IPS-18c (cell line): ENCODE results near the gene TEK.

ENCODE experiments used
- H3K4me3 ChIP-seq: 2 replicates; pipeline ENCODE4 v1.7.0; 2013; ENCODE audit warnings: low read depth, mild to moderate bottlenecking, low read length, moderate library complexity; ENCODE audit not compliant: insufficient read depth
- H3K9me3 ChIP-seq: one replicate; pipeline ENCODE4 v1.6.1; 2013; ENCODE audit warnings: mild to moderate bottlenecking, low read length, moderate library complexity; ENCODE audit not compliant: control insufficient read depth, insufficient read depth

The TEK gene

GRCh38 chr9:27157097-27157496, 48.1 kb downstream of the TEK start:
- H3K4me3 ChIP-seq = no peak overlapping the region

GRCh38 chr9:27157736-27158135, 48.7 kb downstream of the TEK start:
- Histone ChIP-seq H3K4me3 (no peak overlapping the region), H3K9me3 (no peaks in the 10 kb centered on the region)

More at GRCh38 chr9:27157097-27157496, 48.1 kb downstream of the TEK start:
- H3K9me3 ChIP-seq = no peaks in the 10 kb centered on the region

DNA sequence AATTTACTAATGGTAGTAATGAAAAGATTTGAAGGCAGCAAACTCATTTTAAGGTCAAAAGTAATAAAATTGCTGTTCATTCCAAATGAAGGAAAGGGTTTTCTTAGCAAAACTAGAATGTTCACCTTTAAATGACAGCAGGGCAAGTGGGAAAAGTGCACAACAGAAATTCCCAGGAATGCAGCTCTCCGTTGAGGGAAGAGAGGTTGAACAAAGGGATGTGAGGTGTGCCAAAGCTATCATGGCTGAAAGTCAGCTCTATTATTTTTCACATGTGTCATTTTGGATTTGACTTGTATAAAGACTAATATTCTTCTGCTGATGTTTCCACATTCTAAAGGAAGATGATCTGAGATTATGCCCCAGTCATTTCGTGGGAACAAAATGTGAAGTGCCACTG, 51.6 kb downstream of the TEK start:
- Histone ChIP-seq H3K4me3 (no peak overlapping the region), H3K9me3 (no peaks in the 10 kb centered on the region)

- Histone ChIP-seq H3K9me3 (no peaks in the 10 kb centered on the region), H3K4me3 (no peak overlapping the region)
Observed at GRCh38 chr9:27162045-27162444, 53.0 kb downstream of the TEK start.

DNA sequence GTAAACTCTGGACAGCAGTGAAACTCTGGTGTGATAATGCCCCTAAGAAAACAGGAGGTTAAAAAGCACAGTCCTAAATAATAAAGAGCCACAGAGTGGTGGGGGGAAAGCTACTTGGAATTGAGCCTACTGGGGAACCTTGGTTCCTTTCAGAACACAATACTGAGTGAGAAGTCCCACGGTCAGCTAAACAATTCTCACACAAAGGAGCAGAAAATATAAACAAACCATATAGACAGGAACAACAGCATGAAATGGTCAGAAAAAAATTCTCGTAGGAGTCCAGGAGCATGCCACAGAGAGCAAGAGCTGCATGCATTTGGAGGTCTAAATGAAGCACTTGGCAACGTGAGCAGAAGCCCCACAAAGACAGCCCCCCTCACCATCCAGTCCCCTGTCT, 56.0 kb downstream of the TEK start:
- no peak overlapping the region for H3K4me3 ChIP-seq

GRCh38 chr9:27165670-27166069, 56.6 kb downstream of the TEK start:
- Histone ChIP-seq H3K4me3 (no peak overlapping the region), H3K9me3 (no peaks in the 10 kb centered on the region)

More for the DNA sequence above, 56.0 kb downstream of the TEK start:
- no peaks in the 10 kb centered on the region for H3K9me3 ChIP-seq

DNA sequence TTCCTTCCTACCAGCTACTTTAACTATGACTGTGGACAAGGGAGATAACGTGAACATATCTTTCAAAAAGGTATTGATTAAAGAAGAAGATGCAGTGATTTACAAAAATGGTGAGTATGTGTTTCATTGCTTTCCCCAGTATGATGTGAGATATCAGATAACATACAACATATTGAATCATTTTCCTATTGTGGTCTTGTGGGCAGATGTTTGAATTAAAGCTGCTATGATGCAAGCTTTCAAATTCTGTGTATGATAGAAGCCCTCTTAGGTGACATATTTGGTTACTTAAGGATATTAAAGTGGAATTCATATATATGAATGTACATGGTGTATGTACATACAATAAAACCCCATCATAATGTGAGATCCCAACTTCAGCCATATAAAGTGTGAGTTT, 59.5 kb downstream of the TEK start:
- no peak overlapping the region for H3K4me3 ChIP-seq
- no peaks in the 10 kb centered on the region for H3K9me3 ChIP-seq

- Histone ChIP-seq H3K9me3 (no peaks in the 10 kb centered on the region), H3K4me3 (no peak overlapping the region)
Observed at GRCh38 chr9:27168951-27169350, 59.9 kb downstream of the TEK start.

- Histone ChIP-seq H3K4me3 (no peak overlapping the region), H3K9me3 (no peaks in the 10 kb centered on the region)
Observed at GRCh38 chr9:27176971-27177370, 67.9 kb downstream of the TEK start.

DNA sequence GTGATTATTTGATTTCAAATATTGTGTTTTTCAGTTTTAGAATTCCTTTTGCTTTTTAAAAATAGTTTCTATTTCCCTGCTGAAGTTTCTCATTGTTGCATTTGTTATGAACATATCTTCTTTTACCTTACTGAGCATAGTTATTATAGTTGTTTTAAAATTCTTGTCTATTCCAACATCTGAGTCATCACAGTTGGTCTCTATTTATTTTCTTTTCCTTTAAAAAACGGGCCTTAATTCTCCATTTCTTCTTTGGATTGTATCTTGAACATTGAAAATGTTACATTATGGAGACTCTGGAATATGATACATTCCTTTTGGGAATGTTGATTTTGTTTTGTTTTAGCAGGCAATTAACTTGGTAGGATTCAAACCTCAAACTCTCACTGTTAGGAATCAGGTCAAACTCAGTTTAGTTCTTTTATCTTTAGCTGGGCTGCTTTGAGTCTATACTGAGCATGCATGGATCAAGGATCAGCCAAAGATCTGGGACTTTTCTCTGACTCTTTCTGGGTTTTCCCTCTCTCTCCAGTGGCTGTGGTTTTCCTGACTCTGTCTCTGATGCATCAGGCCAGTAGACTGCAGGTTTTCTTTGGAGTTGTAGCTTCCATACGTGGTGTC, 70.3 kb downstream of the TEK start:
- Histone ChIP-seq H3K9me3 (no peaks in the 10 kb centered on the region), H3K4me3 (no peak overlapping the region)

GRCh38 chr9:27181381-27181780, 72.4 kb downstream of the TEK start:
- H3K4me3 ChIP-seq = no peak overlapping the region
- no peaks in the 10 kb centered on the region for H3K9me3 ChIP-seq

DNA sequence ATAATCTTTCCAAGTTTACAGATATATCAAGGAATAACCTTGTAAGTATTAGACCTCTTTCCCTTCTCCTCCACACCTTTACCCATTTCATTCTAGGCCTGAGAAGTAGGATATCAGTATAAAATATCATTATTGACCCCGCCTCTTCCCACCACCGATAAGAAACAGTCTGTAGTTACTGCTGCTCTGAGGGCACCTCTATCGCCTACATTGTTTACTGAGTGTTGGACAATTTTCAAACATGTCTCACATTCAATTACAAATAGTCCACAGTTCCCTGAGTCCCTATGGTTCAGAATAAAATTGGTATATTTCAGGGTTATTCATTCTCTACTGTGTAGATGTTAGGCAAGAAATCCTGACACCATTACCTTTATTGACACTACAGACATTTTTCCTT, 73.4 kb downstream of the TEK start:
- no peaks in the 10 kb centered on the region for H3K9me3 ChIP-seq
- H3K4me3 ChIP-seq = no peak overlapping the region

GRCh38 chr9:27183131-27183530, 74.1 kb downstream of the TEK start:
- H3K4me3 ChIP-seq = no peak overlapping the region
- no peaks in the 10 kb centered on the region for H3K9me3 ChIP-seq

DNA sequence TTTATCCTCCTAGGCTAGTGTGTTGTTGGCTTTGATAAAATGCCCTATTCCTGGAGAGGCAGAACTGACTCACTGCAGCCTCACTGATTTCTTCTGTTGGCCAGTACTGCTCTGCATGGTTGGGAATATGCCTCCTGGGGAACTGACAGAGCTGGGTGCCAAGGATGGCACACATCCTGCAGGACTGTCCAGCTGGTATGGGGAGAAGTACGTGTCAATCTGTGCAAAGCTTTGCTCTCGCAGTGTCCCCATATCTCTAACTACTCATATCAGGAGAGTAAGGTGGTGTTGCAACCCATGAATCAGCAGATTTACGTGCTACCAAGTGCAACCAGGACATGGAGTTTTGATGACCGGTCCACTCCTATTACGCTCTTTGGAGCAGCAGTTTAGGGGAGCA, 74.7 kb downstream of the TEK start:
- no peaks in the 10 kb centered on the region for H3K9me3 ChIP-seq
- H3K4me3 ChIP-seq = no peak overlapping the region

GRCh38 chr9:27184556-27185351, 75.7 kb downstream of the TEK start:
- no peaks in the 10 kb centered on the region for H3K9me3 ChIP-seq
- no peak overlapping the region for H3K4me3 ChIP-seq

DNA sequence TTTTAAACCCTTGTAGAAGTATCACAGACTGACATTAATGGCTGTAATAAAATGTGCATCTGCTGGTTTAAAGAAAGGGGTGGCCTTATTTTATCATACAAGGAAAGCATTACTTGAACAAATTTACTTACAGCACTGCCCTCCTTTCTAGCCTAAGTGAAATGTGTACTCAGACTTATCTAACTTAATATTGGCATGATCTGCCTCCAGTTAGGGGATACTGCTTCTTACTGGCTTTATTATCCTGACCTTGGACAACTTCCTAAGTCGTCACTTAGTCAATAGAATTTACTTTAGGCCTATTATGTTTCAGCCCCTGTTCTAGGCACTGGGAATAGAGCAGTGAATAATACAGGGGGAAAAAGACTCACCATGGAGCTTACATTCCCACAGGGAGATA, 79.4 kb downstream of the TEK start:
- Histone ChIP-seq H3K4me3 (no peak overlapping the region), H3K9me3 (no peaks in the 10 kb centered on the region)

- H3K4me3 ChIP-seq = no peak overlapping the region
- no peaks in the 10 kb centered on the region for H3K9me3 ChIP-seq
Observed at GRCh38 chr9:27189426-27189825, 80.4 kb downstream of the TEK start.

GRCh38 chr9:27192291-27192960, 83.4 kb downstream of the TEK start:
- Histone ChIP-seq H3K9me3 (no peaks in the 10 kb centered on the region), H3K4me3 (no peak overlapping the region)
